GM12878 (cell line): Measurements from ENCODE around the gene HLA-DRA. TPM values are rescaled to one million over a fixed set of nuclear protein-coding genes. Genes with fewer than 3 reads are reported as not detected.
A peak's percentile ranks its signal among the peaks of the same experiment; 100 is the strongest.

Experiments
- BRCA1 ChIP-seq: IDR thresholded peaks from 2 replicates; pipeline ENCODE4 v1.6.1; 2011; ENCODE audit warnings: low read depth, low read length, improper control_type of control experiment
- HDGF ChIP-seq: fragments of 450-650 bp; IDR thresholded peaks from 2 replicates; pipeline ENCODE4 v1.6.1; 2016; ENCODE audit warnings: antibody characterized with exemption
- IKZF1 ChIP-seq: fragments of 450-650 bp; conservative IDR thresholded peaks from 2 replicates; pipeline ENCODE4 v1.6.1; 2017; ENCODE audit warnings: antibody characterized with exemption, mild to moderate bottlenecking
- NBN ChIP-seq: fragments of 450-650 bp; IDR thresholded peaks from 2 replicates; pipeline ENCODE4 v1.6.1; 2016
- SMARCA5 ChIP-seq: fragments of 450-650 bp; IDR thresholded peaks from 2 replicates; pipeline ENCODE4 v1.6.1; 2017; ENCODE audit warnings: mild to moderate bottlenecking
- polyA plus RNA-seq, 11 experiments: library from polyadenylated mRNA; depleted of rRNA in 4 of 11; unstranded in 6 of 11; stranded (reverse) in 5 of 11; fragments of >200 nt; fragmentation: Nextera tagmentation in 4 of 11; fragmentation: Illumina TruSeq in 1 of 11; extraction: Ambion mirVana in 4 of 11; extraction: Trizol in 1 of 11; gene quantifications; 1 replicate in 1 of 11; 2 replicates in 10 of 11; pipeline versions ENCODE4 v1.2.1 to v1.2.3, GENCODE V29; 2011 to 2016; ENCODE audit warnings: inconsistent platforms in 2 of 11, missing spikeins in 2 of 11, low read depth in 1 of 11
- total RNA-seq, 4 experiments: library from RNA; depleted of rRNA in 3 of 4; stranded (reverse); fragments of >200 nt in 3 of 4; fragmentation: Illumina TruSeq in 1 of 4; extraction: Trizol in 1 of 4; gene quantifications; 2 replicates each; pipeline versions ENCODE4 v1.2.1 to v1.2.3, GENCODE V29; 2013 to 2021
- TF ChIP-seq, protein P1 (sequence below): IDR thresholded peaks from 2 replicates; pipeline ENCODE4 v1.6.1; 2012; ENCODE audit warnings: improper control_type of control experiment, low read depth, low read length; ENCODE audit not compliant: insufficient replicate concordance
- TF ChIP-seq, protein P2 (sequence below): fragments of 450-650 bp; IDR thresholded peaks from 2 replicates; pipeline ENCODE4 v1.6.1; 2016; ENCODE audit warnings: mild to moderate bottlenecking, moderate library complexity, borderline replicate concordance

Gene HLA-DRA
- total and polyA plus RNA-seq, 10 of the 15 experiments (the other 5 are each of a cell fraction or from before 2014, with no cell fraction given): 2,040 to 7,093 (median 2,859) TPM

DNA sequence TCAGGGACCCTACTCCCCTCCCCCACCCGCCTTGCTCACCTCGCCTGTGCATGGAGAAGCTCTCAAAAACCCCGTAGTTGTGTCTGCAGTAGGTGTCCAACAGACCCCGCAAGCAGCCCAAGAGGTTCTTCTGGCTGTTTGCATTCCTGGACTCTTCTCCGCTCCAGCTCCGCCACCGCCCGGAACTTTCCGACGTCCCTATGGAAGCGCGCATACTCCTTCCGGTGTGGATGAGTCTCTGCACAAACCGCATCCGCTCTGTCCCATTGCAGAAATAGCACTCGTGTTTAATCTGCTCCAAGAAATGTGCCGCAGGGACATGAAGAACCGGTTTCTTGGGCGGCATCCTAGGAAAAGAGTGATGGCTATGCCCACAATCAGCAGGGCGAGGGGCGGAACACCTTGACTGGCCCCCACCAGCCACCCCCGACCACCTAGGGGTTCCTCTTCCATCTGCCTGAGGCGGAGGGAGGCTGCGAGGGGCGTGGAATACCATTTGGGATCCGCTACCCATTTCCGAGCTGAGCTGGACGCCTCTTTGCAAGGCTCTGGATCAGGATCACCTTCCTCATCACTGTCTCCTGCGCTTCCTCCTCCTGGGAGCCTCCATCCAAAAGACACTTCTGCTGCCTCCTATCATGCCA lies 20.2 kb downstream of the HLA-DRA start (continued):
- TF ChIP-seq, protein P1, sequence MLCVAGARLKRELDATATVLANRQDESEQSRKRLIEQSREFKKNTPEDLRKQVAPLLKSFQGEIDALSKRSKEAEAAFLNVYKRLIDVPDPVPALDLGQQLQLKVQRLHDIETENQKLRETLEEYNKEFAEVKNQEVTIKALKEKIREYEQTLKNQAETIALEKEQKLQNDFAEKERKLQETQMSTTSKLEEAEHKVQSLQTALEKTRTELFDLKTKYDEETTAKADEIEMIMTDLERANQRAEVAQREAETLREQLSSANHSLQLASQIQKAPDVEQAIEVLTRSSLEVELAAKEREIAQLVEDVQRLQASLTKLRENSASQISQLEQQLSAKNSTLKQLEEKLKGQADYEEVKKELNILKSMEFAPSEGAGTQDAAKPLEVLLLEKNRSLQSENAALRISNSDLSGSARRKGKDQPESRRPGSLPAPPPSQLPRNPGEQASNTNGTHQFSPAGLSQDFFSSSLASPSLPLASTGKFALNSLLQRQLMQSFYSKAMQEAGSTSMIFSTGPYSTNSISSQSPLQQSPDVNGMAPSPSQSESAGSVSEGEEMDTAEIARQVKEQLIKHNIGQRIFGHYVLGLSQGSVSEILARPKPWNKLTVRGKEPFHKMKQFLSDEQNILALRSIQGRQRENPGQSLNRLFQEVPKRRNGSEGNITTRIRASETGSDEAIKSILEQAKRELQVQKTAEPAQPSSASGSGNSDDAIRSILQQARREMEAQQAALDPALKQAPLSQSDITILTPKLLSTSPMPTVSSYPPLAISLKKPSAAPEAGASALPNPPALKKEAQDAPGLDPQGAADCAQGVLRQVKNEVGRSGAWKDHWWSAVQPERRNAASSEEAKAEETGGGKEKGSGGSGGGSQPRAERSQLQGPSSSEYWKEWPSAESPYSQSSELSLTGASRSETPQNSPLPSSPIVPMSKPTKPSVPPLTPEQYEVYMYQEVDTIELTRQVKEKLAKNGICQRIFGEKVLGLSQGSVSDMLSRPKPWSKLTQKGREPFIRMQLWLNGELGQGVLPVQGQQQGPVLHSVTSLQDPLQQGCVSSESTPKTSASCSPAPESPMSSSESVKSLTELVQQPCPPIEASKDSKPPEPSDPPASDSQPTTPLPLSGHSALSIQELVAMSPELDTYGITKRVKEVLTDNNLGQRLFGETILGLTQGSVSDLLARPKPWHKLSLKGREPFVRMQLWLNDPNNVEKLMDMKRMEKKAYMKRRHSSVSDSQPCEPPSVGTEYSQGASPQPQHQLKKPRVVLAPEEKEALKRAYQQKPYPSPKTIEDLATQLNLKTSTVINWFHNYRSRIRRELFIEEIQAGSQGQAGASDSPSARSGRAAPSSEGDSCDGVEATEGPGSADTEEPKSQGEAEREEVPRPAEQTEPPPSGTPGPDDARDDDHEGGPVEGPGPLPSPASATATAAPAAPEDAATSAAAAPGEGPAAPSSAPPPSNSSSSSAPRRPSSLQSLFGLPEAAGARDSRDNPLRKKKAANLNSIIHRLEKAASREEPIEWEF: no peak
- TF ChIP-seq BRCA1: no peak
- no peak for TF ChIP-seq SMARCA5
- TF ChIP-seq HDGF: no peak
- TF ChIP-seq NBN: 0 out of 2 replicates have a peak, but pooled peaks have one; percentile 30
- peak; percentile 85; the same call in 1 of the 2 replicates for TF ChIP-seq IKZF1
- TF ChIP-seq, protein P2, sequence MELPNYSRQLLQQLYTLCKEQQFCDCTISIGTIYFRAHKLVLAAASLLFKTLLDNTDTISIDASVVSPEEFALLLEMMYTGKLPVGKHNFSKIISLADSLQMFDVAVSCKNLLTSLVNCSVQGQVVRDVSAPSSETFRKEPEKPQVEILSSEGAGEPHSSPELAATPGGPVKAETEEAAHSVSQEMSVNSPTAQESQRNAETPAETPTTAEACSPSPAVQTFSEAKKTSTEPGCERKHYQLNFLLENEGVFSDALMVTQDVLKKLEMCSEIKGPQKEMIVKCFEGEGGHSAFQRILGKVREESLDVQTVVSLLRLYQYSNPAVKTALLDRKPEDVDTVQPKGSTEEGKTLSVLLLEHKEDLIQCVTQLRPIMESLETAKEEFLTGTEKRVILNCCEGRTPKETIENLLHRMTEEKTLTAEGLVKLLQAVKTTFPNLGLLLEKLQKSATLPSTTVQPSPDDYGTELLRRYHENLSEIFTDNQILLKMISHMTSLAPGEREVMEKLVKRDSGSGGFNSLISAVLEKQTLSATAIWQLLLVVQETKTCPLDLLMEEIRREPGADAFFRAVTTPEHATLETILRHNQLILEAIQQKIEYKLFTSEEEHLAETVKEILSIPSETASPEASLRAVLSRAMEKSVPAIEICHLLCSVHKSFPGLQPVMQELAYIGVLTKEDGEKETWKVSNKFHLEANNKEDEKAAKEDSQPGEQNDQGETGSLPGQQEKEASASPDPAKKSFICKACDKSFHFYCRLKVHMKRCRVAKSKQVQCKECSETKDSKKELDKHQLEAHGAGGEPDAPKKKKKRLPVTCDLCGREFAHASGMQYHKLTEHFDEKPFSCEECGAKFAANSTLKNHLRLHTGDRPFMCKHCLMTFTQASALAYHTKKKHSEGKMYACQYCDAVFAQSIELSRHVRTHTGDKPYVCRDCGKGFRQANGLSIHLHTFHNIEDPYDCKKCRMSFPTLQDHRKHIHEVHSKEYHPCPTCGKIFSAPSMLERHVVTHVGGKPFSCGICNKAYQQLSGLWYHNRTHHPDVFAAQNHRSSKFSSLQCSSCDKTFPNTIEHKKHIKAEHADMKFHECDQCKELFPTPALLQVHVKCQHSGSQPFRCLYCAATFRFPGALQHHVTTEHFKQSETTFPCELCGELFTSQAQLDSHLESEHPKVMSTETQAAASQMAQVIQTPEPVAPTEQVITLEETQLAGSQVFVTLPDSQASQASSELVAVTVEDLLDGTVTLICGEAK: peak; percentile 81; the same call in 1 of the 2 replicates
- TF ChIP-seq, all 136 proteins: peak for 5
